NCI-H524 (cell line): Measurements from ENCODE around the gene PTGES3L.
"Not testable (repeated sequence)": the region's sequence is repeated elsewhere in the genome, so short reads cannot be mapped to it uniquely, and the experiment has no call there.

Source experiments
- DNase-seq, 2 experiments: peaks; one replicate each; lab custom pipeline; 2025; lab: John Stamatoyannopoulos, UW

Gene PTGES3L

GRCh38 chr17:42919522-42920077 is 60.3 kb downstream of the PTGES3L start:
- DNase-seq: not testable (repeated sequence)

DNA sequence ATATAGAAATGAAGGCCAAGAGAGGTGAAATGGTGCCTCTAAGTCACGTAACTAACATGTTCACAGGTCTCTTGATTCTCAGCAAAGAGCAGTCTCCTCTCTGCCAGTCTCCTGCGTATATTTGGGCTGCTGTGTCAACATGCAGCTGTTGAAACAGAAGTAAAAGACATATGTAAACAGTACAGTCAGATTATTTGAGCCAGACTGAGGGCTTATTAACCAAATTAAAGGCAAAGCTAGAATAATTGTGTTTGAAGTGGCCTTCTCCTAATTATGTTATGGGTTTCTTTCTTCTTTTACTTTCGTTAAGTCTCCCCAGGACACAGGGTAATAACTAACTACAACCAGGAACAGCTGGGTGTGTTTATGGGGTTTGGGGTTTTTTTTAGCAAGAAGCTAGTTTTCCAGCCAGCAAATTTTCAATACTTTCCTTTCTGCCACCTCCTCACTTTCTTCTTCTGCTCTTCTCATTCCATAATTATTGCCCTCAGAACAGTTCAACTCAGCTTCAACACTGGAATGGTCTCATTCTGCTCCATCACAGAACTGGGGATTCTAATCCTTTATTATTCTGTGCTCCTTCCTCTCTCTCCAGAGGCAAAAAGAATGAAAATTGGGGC is 60.9 kb downstream of the PTGES3L start:
- no peak for DNase-seq
